Mononuclear cell (primary cell): Measurements from ENCODE around the gene THAP4. TPM values are rescaled to one million over a fixed set of nuclear protein-coding genes. Genes with fewer than 3 reads are reported as not detected.
"Not testable (repeated sequence)": the region's sequence is repeated elsewhere in the genome, so short reads cannot be mapped to it uniquely, and the experiment has no call there.

ENCODE experiments used
- H3K27me3 ChIP-seq: 2 replicates; pipeline ENCODE4 v1.6.0; 2011; ENCODE audit warnings: low read length, control low read depth; ENCODE audit not compliant: insufficient read depth
- H3K4me1 ChIP-seq: 2 replicates; pipeline ENCODE4 v1.5.1; 2011; ENCODE audit warnings: mild to moderate bottlenecking, low read length, control low read depth; ENCODE audit not compliant: insufficient read depth
- H3K4me3 ChIP-seq: 2 replicates; pipeline ENCODE4 v1.5.1; 2011; ENCODE audit warnings: mild to moderate bottlenecking, low read length, moderate library complexity
- H3K9me3 ChIP-seq: 2 replicates; pipeline ENCODE4 v1.5.1; 2011; ENCODE audit warnings: low read depth, mild to moderate bottlenecking, control low read depth, low read length
- total RNA-seq: library from RNA; depleted of rRNA; stranded (reverse); fragments of >200 nt; gene quantifications from one replicate; pipeline ENCODE4 v1.2.3, GENCODE V29; 2012

Gene THAP4
- total RNA-seq, 1 donor: 27.0 TPM

GRCh38 chr2:241597561-241597960 lies 39.4 kb downstream of the THAP4 start:
- H3K9me3 ChIP-seq: no peaks in the 10 kb centered on the region
- H3K4me3 ChIP-seq: no peak overlapping the region
- H3K27me3 ChIP-seq: no peaks in the 10 kb centered on the region
- no peaks in the 10 kb centered on the region for H3K4me1 ChIP-seq

- no peaks in the 10 kb centered on the region for H3K27me3 ChIP-seq
- no peaks in the 10 kb centered on the region for H3K9me3 ChIP-seq
- H3K4me3 ChIP-seq: no peak overlapping the region
- H3K4me1 ChIP-seq: no peaks in the 10 kb centered on the region
These were observed 41.3 kb downstream of the THAP4 start for GRCh38 chr2:241595600-241596140.

GRCh38 chr2:241593271-241593670 lies 43.7 kb downstream of the THAP4 start:
- Histone ChIP-seq H3K9me3 (no peaks in the 10 kb centered on the region), H3K27me3 (no peaks in the 10 kb centered on the region), H3K4me3 (no peak overlapping the region), H3K4me1 (no peaks in the 10 kb centered on the region)

GRCh38 chr2:241592126-241592845 lies 44.7 kb downstream of the THAP4 start:
- Histone ChIP-seq H3K4me1 (no peaks in the 10 kb centered on the region), H3K4me3 (no peak overlapping the region), H3K27me3 (no peaks in the 10 kb centered on the region), H3K9me3 (peaks cover 2% of the 10 kb centered on the region)

- H3K4me3 ChIP-seq, H3K4me1 ChIP-seq, H3K27me3 ChIP-seq: not testable (repeated sequence)
- peaks cover 14% of the 10 kb centered on the region for H3K9me3 ChIP-seq
These were observed 46.2 kb downstream of the THAP4 start for GRCh38 chr2:241590496-241591455.

- peaks cover 14% of the 10 kb centered on the region for H3K9me3 ChIP-seq
- not testable (repeated sequence) for H3K27me3 ChIP-seq, H3K4me3 ChIP-seq, H3K4me1 ChIP-seq
These were observed 47.1 kb downstream of the THAP4 start for GRCh38 chr2:241589863-241590262.

GRCh38 chr2:241586564-241587264 lies 50.2 kb downstream of the THAP4 start:
- Histone ChIP-seq H3K9me3 (peaks cover 14% of the 10 kb centered on the region), H3K4me1 (no peaks in the 10 kb centered on the region), H3K4me3 (no peak overlapping the region), H3K27me3 (no peaks in the 10 kb centered on the region)

- no peak overlapping the region for H3K4me3 ChIP-seq
- H3K4me1 ChIP-seq: no peaks in the 10 kb centered on the region
- H3K9me3 ChIP-seq: peaks cover 14% of the 10 kb centered on the region
- H3K27me3 ChIP-seq: no peaks in the 10 kb centered on the region
These were observed 52.5 kb downstream of the THAP4 start for GRCh38 chr2:241584436-241584835.

GRCh38 chr2:241582806-241583205 lies 54.2 kb downstream of the THAP4 start:
- no peak overlapping the region for H3K4me3 ChIP-seq
- no peaks in the 10 kb centered on the region for H3K4me1 ChIP-seq
- H3K9me3 ChIP-seq: peaks cover 14% of the 10 kb centered on the region
- no peaks in the 10 kb centered on the region for H3K27me3 ChIP-seq

- Histone ChIP-seq H3K4me3 (no peak overlapping the region), H3K4me1 (no peaks in the 10 kb centered on the region), H3K27me3 (no peaks in the 10 kb centered on the region), H3K9me3 (peaks cover 12% of the 10 kb centered on the region)
These were observed 54.6 kb downstream of the THAP4 start for GRCh38 chr2:241582328-241582727.

GRCh38 chr2:241579281-241579680 lies 57.7 kb downstream of the THAP4 start:
- no peaks in the 10 kb centered on the region for H3K9me3 ChIP-seq
- no peaks in the 10 kb centered on the region for H3K27me3 ChIP-seq
- H3K4me1 ChIP-seq: no peaks in the 10 kb centered on the region
- H3K4me3 ChIP-seq: no peak overlapping the region

GRCh38 chr2:241577413-241578122 lies 59.4 kb downstream of the THAP4 start:
- H3K4me3 ChIP-seq: no peak overlapping the region
- H3K4me1 ChIP-seq: no peaks in the 10 kb centered on the region
- no peaks in the 10 kb centered on the region for H3K27me3 ChIP-seq
- H3K9me3 ChIP-seq: no peaks in the 10 kb centered on the region

- Histone ChIP-seq H3K9me3 (no peaks in the 10 kb centered on the region), H3K4me1 (no peaks in the 10 kb centered on the region), H3K4me3 (no peak overlapping the region), H3K27me3 (no peaks in the 10 kb centered on the region)
These were observed 60.7 kb downstream of the THAP4 start for GRCh38 chr2:241576293-241576654.

- Histone ChIP-seq H3K27me3 (no peaks in the 10 kb centered on the region), H3K4me1 (no peaks in the 10 kb centered on the region), H3K4me3 (no peak overlapping the region), H3K9me3 (no peaks in the 10 kb centered on the region)
These were observed 61.2 kb downstream of the THAP4 start for GRCh38 chr2:241575624-241576292.
